ENCODE data around the gene ABCB11.

The ABCB11 gene

DNA sequence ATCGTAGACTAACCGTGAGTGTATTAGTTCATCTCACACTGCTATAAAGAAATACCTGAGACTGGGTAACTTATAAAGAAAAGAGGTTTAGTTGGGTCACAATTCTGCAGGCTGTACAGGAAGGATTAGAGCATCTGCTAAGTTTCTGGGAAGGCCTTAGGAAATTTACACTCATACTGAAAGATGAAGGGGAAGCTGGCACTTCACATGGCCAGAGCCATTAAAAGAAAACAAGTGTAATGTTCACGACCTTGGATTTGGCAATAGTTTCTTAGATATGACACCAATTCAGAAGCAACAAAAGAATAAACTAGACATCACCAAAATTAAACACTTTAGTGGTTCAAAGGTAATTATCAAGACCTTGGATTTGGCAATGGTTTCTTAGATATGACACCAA lies 23.8 kb downstream of the ABCB11 start:
- no peak for DNase-seq (ENCODE audit: low spot score)

DNA sequence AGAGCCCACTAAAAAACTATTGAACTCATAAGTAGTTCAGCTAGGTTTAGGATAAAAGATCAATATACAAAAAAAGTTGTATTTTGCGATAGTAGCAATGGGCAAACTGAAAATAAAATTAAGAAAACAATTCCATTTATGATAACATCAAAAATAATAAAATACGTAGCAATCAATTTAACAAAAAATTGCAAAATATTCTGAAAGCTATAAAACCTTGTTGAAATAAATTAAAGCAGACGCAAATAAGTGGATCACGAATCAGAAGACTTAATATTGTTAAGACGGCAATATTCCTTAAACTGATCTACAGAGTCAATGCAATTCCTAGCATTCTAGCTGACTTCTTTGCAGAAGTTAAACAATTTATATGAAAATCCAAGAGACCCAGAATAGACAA lies 24.5 kb downstream of the ABCB11 start:
- no peak for DNase-seq (ENCODE audit: low spot score)

DNA sequence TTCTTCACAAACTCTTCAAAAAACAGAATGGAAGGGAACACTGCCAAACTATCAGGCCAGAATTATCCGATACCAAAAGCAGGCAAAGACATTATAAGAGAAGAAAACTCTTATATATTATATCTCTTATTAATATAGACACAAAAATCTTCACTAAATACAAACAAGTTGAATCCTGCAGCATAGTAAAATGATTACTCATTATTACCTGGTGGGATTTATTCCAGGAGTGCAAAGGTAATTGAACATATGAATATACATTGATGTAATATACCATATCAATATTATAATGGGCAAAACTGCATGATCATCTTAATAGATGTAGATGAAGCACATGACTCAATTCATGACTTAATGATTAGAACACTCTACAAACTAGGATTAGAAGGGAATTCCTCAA lies 25.1 kb downstream of the ABCB11 start:
- no peak for DNase-seq (ENCODE audit: low spot score)

DNA sequence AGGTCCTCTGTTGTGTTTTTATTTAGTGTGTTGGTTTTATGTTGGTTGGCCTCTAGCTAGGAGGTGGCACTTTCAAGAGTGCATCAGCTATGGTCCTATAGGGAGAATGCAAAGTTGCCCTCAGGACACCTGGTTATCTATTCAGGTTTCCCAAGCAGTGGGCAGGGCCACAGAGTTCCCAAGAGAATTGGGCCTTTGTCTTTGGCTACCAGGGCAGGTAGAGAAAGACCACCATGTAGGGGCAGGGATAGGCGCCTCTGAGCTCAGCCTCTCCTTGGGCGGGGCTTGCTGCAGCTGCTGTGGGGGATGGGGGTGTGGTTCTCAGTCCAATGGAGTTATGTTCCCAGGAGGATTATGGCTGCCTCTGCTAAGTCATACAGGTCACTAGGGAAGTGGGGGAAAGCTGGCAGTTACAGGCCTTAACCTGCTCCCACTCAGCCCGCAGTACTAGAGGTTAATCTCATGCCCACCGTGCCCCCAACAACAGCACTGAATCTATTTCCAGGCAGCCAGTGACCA lies 26.0 kb downstream of the ABCB11 start:
- DNase-seq (ENCODE audit: low spot score): no peak

DNA sequence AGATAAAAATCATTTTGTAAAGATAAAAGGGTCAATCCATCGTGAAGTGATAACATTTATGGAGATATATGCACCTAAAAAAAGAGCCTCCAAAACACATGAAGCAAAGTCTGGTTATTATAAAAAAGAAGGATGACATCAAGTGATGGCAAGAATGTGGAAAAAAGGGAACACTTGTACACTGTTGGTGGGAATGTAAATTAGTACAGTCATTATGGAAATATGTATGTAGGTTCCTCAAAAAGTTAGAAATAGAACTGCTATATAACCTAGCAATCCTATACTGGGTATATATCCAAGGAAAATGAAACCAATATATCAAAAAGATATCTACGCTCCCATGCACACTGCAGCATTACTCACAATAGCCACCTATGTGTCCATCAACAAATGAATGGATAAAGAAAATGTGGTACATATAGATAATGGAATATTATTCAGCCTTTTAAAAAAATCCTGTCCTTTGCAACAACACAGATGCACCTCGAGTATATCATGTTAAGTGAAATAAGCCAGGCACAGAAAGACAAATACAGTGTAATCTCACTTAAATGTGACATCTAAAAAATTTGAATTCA lies 28.9 kb downstream of the ABCB11 start:
- no peak for DNase-seq (ENCODE audit: low spot score)

DNA sequence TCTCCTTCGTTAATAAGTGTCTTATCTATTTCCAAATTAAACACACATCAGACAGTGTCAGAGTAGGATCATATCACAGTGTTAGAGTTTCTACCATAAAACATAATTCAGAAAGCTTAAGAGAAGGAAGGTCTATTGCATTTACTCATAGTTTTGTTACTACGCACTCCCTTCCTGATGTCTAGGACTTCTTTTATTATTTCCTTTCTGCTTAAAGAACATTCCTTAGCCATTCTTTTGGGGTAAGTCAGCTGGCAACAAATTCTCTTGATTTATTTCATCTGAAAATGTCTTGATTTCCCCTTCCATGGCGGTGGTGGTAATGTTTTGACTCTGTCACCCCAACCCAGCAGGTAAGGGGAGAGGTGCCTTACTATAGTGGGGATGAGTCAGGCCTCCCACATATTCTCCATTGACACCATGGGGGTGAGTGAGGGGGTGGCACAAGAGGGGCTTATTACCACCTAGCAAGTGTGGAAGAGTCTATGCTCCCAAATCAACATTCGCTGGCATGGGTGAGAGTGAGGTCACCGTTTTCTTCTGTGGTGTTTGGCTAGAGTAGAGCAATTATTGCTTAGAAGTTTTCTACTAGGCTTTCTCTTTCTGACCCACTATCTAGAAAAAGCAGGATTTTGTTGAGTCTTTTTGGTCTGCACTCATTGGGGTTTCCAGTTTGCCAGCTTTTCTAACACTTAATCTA lies 29.9 kb downstream of the ABCB11 start:
- DNase-seq (ENCODE audit: low spot score): no peak

DNA sequence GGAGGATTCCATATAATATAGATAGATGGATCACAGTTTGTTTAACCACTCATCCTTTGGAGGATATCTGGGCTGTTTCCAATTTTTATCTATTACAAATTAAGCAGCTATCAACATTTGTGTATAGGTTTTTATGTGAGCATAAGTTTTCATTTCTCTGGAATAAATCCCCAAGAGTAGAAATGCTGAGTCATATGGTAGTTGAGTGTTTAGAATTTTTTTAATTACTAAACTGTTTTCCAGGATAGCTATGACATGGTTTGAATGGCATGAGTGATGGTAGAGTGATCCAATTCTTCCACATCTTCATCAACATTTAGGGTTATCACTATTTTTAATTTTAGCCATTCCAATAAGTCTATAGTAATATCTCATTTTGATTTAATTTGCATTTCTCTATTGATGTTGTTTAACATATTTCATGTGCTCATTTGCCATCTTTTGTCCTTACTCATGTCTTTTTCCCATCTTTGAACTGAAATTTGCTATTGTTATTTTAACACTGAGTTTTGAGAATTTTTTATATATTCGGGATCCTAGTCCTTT lies 31.4 kb downstream of the ABCB11 start:
- DNase-seq (ENCODE audit: low spot score): no peak

DNA sequence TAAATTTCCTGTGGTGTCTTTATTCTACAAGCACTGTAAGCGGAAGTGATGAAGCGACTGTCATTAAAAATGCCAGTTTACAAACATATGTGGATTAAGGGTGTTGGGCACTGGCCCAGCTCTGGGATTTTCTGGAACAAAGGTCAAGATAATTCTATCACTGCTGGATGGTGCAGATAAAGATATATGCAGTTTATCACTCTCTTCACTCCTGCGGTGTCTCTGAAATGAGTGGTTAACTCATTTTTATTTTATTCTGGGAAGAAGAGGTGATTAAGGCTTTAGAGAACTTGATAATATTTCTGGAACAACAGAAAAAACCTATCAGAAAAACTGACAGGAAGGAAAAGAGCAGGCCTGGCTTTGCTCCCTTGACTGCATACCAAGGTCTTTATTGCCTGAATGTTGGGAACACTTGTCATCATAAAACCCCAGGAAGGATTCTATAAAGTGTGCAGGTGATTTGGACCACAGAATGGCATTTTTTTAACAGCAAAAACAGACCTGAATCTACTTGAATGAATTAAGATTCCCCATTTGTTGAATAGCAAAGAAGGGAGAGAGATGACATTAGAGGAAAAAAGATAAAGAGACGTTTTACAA lies 32.4 kb downstream of the ABCB11 start:
- no peak for DNase-seq (ENCODE audit: low spot score)

DNA sequence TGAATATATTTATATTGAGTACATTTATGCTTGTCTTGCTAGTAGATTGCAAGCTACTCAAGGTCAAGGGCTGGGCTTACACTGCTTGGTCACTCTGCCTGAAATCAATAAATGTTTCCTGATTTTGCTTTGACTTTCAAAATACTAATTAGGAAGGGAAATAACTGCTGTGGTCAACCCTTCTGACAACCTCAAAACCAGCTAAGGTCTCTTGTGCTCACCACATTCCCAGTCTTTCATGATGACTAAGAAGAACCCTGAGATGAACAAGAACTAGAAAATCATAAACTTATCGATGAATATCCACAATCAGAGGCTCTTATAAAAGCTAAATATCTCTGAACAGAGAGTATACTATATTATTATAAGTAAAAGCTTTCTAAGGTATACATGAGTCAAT lies 33.3 kb downstream of the ABCB11 start:
- no peak for DNase-seq (ENCODE audit: low spot score)

DNA sequence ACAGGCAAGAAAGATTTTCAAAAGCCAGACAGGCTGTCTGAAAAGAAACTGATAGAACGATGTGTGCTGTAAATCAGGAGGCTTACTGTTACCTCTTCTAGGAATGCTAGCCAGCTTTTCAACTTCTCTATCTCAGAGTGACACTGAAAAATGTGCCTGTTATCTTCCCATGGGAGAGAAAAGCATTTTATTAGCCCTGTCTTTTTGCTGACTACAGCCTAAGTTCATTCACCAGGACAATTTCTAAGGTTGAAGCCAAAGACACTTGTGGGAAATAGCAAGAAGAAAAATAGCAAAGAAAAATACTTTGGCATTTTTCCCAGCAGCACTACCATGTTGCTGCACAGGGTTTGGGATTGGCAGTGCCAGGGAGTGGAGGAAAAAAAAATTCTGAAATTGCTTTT lies 34.0 kb downstream of the ABCB11 start:
- no peak for DNase-seq (ENCODE audit: low spot score)

DNA sequence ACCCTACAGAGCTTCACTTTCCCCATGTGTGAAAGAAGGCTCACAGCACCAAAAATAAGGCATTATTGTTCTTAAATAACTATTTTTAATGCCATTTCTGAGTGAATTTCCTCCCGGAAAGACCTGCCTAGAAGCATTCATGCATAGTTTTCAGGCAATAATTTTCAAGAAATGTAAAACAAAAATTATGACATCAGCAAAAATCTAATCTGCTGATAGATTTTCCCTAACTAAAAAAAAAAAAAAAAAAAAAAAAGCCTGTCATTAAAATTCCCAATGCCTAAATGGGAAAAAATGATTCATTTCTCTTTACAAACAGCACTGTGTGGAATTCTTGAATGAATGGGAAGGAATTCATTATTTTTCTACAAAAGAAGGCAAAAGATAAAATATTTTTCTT lies 35.4 kb downstream of the ABCB11 start:
- DNase-seq (ENCODE audit: low spot score): no peak

DNA sequence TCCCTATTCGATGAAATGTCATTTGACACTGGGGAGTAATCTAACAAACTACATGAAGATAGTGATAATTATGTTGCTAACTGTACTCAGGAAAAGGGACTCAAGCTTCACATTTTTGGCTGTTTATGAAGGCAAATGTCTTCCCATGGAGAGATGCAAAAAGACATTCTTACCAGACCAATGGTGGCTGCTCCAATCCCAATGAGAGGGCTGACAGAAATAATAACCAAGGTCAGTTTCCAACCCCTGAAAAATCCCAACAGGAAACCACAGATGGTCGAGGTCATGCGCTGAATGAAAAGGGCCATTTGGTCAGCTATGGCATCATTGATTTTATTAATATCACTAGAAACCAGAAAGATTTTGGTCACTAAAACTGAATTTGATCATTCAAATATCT lies 37.6 kb downstream of the ABCB11 start:
- DNase-seq (ENCODE audit: low spot score): no peak

DNA sequence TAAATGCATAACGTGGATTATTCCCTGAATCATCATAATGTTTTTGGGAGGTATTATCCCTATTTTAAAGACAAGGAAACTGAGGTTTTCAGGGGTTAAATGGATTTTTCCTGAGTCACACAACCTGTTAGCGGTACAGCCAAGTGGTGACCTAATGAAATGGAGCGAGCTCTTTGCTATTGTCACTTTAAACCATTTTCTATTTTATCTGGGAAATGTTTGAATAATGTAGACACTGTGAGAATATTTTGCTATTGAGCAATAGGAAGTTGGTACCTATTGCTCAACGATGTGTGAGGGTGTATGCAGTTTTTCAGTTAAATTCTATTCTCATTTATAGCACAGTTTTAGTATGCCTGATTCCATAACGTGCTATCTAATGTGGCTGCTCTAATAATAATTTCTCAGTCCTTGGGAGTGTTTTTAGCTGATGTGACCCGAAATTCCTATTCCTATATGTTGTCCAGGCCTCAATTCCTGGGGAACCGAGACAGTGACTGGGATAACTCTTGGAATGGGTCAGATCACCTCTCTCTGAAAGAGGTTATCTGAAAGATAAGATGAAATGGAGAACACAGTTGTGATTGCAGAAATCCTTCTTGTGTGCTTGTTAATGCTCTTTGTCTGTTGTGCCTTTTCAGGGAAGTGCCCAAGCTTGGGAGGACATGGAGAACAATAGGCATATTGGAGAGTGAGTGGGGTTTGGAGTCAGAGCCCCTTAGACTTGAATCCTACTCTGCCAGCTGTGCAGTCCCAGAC lies 38.4 kb downstream of the ABCB11 start:
- no peak for DNase-seq (ENCODE audit: low spot score)

DNA sequence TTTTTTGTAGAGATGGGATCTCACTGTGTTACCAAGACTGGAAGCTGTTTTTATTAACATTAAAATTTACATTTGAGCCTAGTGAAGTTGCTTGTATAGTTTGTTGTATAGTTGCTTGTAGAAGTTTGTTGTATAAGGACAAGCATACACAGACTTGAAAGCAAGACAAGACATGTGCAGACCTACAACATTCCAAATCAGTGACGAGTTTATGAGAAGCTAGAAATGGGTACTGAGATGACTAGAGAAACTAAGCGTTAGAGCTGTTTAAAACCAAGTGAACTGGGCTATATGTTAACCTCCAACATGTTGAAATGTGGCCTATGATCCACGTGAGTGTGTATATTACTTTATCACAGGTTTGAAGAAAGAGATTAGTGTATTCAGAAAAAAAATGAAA lies 39.1 kb downstream of the ABCB11 start:
- no peak for DNase-seq (ENCODE audit: low spot score)

DNA sequence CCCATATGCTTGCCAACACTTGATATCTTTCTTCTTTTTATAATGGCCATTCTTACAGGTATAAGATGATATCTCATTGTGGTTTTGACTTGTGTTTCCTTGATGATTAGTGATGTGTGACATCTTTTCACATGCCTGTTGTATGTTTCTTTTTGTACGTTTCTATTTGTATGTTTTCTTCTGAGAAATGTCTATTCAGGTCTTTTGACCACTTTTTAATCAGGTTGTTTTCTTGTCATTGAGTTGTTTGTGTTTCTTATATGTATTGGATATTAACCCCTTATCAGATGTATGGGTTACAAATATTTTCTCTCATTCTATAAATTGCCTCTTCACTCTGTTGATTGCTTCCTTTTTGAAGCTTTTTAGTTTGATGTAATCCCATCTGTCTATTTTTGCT lies 42.4 kb downstream of the ABCB11 start:
- DNase-seq (ENCODE audit: low spot score): no peak

DNA sequence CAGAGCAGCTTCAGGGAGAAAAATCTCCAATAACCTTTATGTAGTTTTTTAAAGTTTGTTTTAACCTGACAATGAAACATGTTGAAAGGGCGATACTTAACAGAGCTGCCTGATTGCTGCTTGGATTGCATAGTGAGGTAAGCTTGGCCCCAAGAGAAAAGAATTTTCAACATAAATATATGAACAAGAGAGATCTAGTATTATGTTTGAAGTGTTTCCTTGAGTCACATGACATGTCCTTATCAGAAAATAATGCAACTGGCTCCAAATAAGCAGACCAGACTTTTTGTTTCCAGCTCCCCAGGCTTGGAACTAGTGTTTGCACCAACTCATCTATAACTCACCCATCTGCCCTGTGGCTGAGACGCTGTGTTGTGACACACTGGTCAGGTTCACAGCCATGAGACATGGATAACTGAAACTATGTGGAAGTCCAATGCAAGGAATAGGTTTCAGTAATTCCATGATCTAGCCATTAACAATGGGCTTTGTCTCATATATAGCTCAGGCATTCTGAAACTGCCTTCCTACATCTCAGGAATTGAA lies 44.7 kb downstream of the ABCB11 start:
- no peak for DNase-seq (ENCODE audit: low spot score)

DNA sequence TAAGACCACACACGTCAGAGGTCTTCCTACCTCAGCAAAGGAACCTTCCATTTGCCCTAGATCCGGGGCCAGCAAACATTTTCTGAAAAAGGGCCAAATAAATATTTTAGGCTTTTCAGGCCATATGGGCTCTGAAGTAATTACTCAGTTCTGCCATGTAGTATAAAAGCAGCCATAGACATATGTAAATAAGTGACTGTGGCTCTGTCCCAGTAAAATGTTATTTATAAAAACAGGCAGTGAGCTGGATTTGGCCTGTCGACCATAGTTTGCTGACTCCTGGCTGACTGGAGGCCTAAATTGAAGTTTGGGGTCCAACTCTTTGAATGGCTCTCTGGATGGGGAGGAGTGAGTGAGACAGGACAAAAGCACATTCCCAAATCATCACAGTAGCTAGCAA lies 49.5 kb downstream of the ABCB11 start:
- DNase-seq (ENCODE audit: low spot score): no peak

DNA sequence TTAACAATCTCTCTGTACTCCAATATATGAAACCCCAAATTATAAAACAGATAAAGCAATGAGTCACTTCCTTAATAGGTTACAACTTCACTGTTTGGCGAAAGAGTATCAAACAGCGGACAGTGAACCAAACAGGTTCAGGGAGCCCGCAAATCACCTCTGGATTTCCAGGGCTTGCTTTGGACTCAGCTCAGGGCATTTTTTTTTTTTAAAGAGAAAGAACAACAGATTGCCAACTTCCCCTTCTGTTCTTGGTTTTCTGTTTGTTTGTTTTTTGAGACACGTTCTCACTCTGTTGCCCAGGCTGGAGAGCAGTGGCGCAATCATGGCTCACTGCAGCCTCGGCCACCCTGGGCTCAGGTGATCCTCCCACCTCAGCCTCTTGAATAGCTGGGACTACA lies 52.7 kb downstream of the ABCB11 start:
- DNase-seq (ENCODE audit: low spot score): no peak

DNA sequence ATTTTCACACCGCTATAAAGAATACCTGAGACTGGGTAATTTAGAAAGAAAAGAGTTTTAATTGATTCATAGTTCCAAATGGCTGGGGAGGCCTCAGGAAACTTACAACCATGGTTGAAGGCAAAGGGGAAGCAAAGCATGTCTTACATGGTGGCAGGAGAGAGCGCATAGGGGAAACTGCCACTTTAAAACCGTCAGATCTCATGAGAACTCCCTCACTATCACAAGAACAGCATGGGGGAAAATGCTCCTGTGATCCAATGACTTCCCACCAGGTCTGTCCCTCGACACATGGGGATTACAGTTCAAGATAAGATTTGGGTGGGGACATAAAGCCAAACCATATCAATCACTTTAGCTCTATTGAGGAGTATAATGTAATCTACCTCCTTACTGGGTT lies 53.5 kb downstream of the ABCB11 start:
- no peak for DNase-seq (ENCODE audit: low spot score)

DNA sequence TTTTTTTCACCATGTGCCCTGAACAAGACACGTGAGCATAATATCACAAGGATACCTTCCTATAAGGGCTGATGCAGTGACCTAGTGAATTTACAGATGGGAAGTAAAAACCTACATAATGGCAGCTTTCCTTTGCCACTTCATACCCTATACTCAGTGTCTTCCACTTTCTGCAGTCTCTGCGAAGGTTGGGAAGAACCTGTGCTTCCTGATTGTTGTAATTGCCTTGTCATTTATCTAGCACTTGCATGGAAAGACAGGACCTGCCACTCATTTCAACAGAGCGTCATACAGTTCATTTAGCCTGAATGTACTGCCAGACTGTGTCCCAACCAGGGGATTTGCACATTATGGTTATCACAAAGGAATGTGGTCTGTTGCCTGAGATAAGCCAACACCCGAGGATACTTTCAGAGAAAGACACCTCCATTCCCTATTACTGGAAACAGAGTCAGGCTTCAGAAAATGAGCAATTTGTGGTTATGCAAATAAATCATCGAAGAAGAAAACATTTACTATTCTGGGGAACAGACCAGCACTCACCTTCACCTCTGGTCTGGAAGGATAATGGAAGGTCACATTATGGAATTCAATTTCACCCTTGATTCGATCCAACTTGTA lies 55.0 kb downstream of the ABCB11 start:
- no peak for DNase-seq (ENCODE audit: low spot score)

DNA sequence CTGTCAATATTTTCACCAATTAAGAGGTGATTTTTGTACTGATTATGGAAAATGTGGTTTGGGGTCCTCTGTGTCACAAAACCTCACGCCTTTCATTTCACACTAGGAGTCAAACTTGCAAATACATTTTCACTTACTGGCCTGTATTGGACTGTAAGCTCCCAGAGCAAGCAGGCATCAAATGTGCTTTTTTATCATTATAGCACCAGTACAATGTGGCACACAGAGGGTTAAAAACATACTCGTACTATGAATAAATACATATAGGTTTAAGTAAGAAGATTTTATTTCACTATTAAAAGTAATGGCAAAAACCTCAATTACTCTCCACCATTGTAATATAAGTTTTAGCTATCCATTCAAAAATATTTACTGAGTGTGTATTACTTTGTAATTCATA lies 56.7 kb downstream of the ABCB11 start:
- DNase-seq (ENCODE audit: low spot score): no peak

DNA sequence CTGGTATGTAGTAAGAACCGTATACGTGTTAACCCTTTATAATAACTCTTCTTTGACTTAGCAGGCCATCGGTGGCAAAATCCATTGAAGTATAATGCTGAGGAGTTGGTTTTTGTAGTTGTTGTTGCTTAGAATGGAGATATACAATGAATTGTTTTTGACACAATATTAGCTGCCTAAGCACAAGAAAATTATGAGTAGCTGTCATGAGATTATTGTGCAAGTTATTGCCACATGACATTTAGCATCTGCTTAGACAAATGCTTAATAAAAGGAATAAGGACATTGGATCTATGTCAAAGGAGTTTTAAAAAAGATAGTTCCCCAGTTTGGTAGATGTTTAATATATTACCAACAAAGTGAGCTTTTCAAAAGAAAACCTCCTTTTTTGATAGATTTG lies 59.9 kb downstream of the ABCB11 start:
- no peak for DNase-seq (ENCODE audit: low spot score)
